OCI-LY1 (cell line): ENCODE data around the gene GPR158.

Source experiments
- H2AFZ ChIP-seq: fragments of 200-600 bp; sonication (generic), shearing (Covaris generic); 2 replicates; pipeline ENCODE4 v1.6.0; 2014; ENCODE audit warnings: antibody characterized with exemption, mild to moderate bottlenecking, low read length
- H3F3A ChIP-seq: fragments of 200-600 bp; sonication (generic), shearing (Covaris generic); 2 replicates; pipeline ENCODE4 v1.6.0; 2014; ENCODE audit warnings: mild to moderate bottlenecking, antibody characterized with exemption, low read length, moderate library complexity; ENCODE audit not compliant: insufficient read depth
- H3K27ac ChIP-seq: fragments of 200-600 bp; sonication (generic); 2 replicates; pipeline ENCODE4 v1.5.1; 2014; ENCODE audit warnings: low read length, mixed run types, mild to moderate bottlenecking, low read depth; ENCODE audit not compliant: poor library complexity, severe bottlenecking
- H3K27me3 ChIP-seq: fragments of 200-600 bp; sonication (generic); 2 replicates; pipeline ENCODE4 v1.6.0; 2014; ENCODE audit warnings: antibody characterized with exemption, mild to moderate bottlenecking, low read length, moderate library complexity; ENCODE audit not compliant: insufficient read depth
- H3K36me3 ChIP-seq: fragments of 200-600 bp; sonication (generic); 2 replicates; pipeline ENCODE4 v1.6.1; 2014; ENCODE audit warnings: mild to moderate bottlenecking, antibody characterized with exemption, low read length, moderate library complexity, mixed read lengths; ENCODE audit not compliant: insufficient read depth
- H3K4me1 ChIP-seq: fragments of 200-600 bp; sonication (generic); 2 replicates; pipeline ENCODE4 v1.5.1; 2014; ENCODE audit warnings: mild to moderate bottlenecking, low read length, moderate library complexity; ENCODE audit not compliant: insufficient read depth, severe bottlenecking
- H3K4me2 ChIP-seq: fragments of 200-600 bp; sonication (generic), shearing (Covaris generic); 2 replicates; pipeline ENCODE4 v1.6.1; 2014; ENCODE audit warnings: low read length
- H3K4me3 ChIP-seq: fragments of 200-600 bp; sonication (generic); 2 replicates; pipeline ENCODE4 v1.5.1; 2014; ENCODE audit warnings: low read length, low read depth, mild to moderate bottlenecking, mixed read lengths; ENCODE audit not compliant: poor library complexity, severe bottlenecking
- H3K79me2 ChIP-seq: fragments of 200-600 bp; shearing (Covaris generic); 2 replicates; pipeline ENCODE4 v1.6.1; 2016; ENCODE audit warnings: mixed run types, low read length, mixed read lengths; ENCODE audit not compliant: insufficient read depth
- H3K9ac ChIP-seq: fragments of 200-600 bp; sonication (generic), shearing (Covaris generic); 2 replicates; pipeline ENCODE4 v1.6.1; 2014; ENCODE audit warnings: mild to moderate bottlenecking, low read length, mixed read lengths
- H3K9me2 ChIP-seq: fragments of 200-600 bp; sonication (generic), shearing (Covaris generic); 2 replicates; pipeline ENCODE4 v1.6.1; 2014; ENCODE audit warnings: low read depth, mild to moderate bottlenecking, low read length, mixed read lengths
- H3K9me3 ChIP-seq: fragments of 200-600 bp; shearing (Covaris generic); 2 replicates; pipeline ENCODE4 v1.6.1; 2014; ENCODE audit warnings: low read length, mixed read lengths
- H4K20me1 ChIP-seq: fragments of 200-600 bp; sonication (generic), shearing (Covaris generic); 2 replicates; pipeline ENCODE4 v1.6.0; 2016; ENCODE audit warnings: mild to moderate bottlenecking, low read length; ENCODE audit not compliant: insufficient read depth
- EZH2 ChIP-seq: fragments of 200-600 bp; sonication (generic), shearing (Covaris generic); IDR thresholded peaks from 2 replicates; pipeline ENCODE4 v1.8.0; 2017; ENCODE audit warnings: borderline replicate concordance, mixed run types, mild to moderate bottlenecking, antibody characterized with exemption, low read length, moderate library complexity, mixed read lengths
- TF ChIP-seq, protein P1 (sequence below): fragments of 200-600 bp; sonication (generic), shearing (Covaris generic); IDR thresholded peaks from 2 replicates; pipeline ENCODE4 v1.5.1; 2017; ENCODE audit warnings: mild to moderate bottlenecking, antibody characterized with exemption, low read length, moderate library complexity, mixed read lengths

GPR158 gene

DNA sequence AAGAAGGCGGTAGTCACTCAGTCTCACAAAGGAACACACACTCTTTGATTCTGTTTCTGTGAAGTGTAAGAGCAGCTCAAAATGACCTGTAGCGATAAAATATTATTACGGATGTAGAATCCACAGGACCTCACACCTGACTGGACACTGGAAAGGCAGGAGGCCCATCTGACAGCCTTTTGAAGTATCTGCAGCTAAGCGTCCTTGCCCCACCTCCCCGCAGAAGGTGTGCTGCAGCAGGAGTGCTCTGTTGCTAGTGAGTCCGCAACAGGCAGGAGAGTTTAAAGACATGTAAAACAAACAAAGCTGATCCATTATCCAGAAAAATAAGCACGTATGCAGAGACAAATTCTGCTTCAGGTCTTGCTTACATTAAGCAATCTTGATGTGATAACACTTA lies 355.5 kb downstream of the GPR158 start:
- H3F3A ChIP-seq: no peaks in the 10 kb centered on the region
- H3K9me2 ChIP-seq: no peaks in the 10 kb centered on the region
- H3K4me2 ChIP-seq: no peak overlapping the region
- no peaks in the 10 kb centered on the region for H3K27me3 ChIP-seq
- H4K20me1 ChIP-seq: no peaks in the 10 kb centered on the region
- H3K9me3 ChIP-seq: no peaks in the 10 kb centered on the region
- no peak overlapping the region for H3K4me3 ChIP-seq
- TF ChIP-seq, protein P1, sequence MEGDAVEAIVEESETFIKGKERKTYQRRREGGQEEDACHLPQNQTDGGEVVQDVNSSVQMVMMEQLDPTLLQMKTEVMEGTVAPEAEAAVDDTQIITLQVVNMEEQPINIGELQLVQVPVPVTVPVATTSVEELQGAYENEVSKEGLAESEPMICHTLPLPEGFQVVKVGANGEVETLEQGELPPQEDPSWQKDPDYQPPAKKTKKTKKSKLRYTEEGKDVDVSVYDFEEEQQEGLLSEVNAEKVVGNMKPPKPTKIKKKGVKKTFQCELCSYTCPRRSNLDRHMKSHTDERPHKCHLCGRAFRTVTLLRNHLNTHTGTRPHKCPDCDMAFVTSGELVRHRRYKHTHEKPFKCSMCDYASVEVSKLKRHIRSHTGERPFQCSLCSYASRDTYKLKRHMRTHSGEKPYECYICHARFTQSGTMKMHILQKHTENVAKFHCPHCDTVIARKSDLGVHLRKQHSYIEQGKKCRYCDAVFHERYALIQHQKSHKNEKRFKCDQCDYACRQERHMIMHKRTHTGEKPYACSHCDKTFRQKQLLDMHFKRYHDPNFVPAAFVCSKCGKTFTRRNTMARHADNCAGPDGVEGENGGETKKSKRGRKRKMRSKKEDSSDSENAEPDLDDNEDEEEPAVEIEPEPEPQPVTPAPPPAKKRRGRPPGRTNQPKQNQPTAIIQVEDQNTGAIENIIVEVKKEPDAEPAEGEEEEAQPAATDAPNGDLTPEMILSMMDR: no peak
- TF ChIP-seq EZH2: no peak
- no peak overlapping the region for H2AFZ ChIP-seq
- no peaks in the 10 kb centered on the region for H3K4me1 ChIP-seq
- no peaks in the 10 kb centered on the region for H3K36me3 ChIP-seq
- no peaks in the 10 kb centered on the region for H3K79me2 ChIP-seq
- H3K9ac ChIP-seq: no peak overlapping the region
- H3K27ac ChIP-seq: no peak overlapping the region

- no peaks in the 10 kb centered on the region for H3K9me3 ChIP-seq
- H3K27me3 ChIP-seq: no peaks in the 10 kb centered on the region
- no peaks in the 10 kb centered on the region for H3K4me1 ChIP-seq
- H3K79me2 ChIP-seq: no peaks in the 10 kb centered on the region
- no peak overlapping the region for H3K4me3 ChIP-seq
- no peaks in the 10 kb centered on the region for H3K9me2 ChIP-seq
- H3K9ac ChIP-seq: no peak overlapping the region
- H3K4me2 ChIP-seq: no peak overlapping the region
- TF ChIP-seq EZH2: no peak
- H2AFZ ChIP-seq: no peak overlapping the region
- no peaks in the 10 kb centered on the region for H4K20me1 ChIP-seq
- no peaks in the 10 kb centered on the region for H3K36me3 ChIP-seq
- no peaks in the 10 kb centered on the region for H3F3A ChIP-seq
- H3K27ac ChIP-seq: no peak overlapping the region
Measured at GRCh38 chr10:25531457-25532061, 356.8 kb downstream of the GPR158 start.

GRCh38 chr10:25532213-25532612 lies 357.4 kb downstream of the GPR158 start:
- Histone ChIP-seq H3K9me2 (no peaks in the 10 kb centered on the region), H3K36me3 (no peaks in the 10 kb centered on the region), H2AFZ (no peak overlapping the region), H3K9ac (no peak overlapping the region), H3K4me2 (no peak overlapping the region), H4K20me1 (no peaks in the 10 kb centered on the region), H3K9me3 (no peaks in the 10 kb centered on the region), H3K27ac (no peak overlapping the region), H3F3A (no peaks in the 10 kb centered on the region), H3K4me1 (no peaks in the 10 kb centered on the region), H3K27me3 (no peaks in the 10 kb centered on the region), H3K4me3 (no peak overlapping the region), H3K79me2 (no peaks in the 10 kb centered on the region)
- no peak for TF ChIP-seq EZH2
- TF ChIP-seq, protein P1: no peak

DNA sequence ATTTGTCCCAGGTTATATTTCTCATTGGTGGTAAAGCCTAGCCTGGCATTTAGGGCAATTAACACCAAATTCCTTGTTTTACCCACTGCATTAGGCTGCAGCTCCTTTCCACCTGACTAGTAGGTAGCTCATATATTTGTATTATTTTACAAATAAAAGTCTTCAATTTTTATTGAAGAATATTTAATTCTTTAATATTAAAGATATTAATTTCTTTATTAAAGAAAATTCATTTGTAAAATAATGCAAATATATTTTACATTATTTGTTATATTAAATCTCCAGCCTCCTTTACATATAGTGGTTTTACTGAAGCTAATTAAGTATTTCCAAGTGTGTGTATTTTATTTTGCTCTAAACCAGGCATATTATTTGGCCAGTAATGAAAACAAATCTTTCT lies 361.2 kb downstream of the GPR158 start:
- Histone ChIP-seq H3K79me2 (no peaks in the 10 kb centered on the region), H4K20me1 (no peaks in the 10 kb centered on the region), H3K36me3 (no peaks in the 10 kb centered on the region), H3K9me2 (no peaks in the 10 kb centered on the region), H3K9ac (no peak overlapping the region), H3K4me1 (no peaks in the 10 kb centered on the region), H3K27ac (no peak overlapping the region), H3F3A (no peaks in the 10 kb centered on the region), H3K9me3 (no peaks in the 10 kb centered on the region), H2AFZ (no peak overlapping the region), H3K4me3 (no peak overlapping the region), H3K27me3 (no peaks in the 10 kb centered on the region), H3K4me2 (no peak overlapping the region)
- TF ChIP-seq EZH2: no peak
- TF ChIP-seq, protein P1: no peak
